K562 (cell line): Measurements from ENCODE around the gene NEUROD2. TPM values are rescaled to one million over a fixed set of nuclear protein-coding genes. Genes with fewer than 3 reads are reported as not detected.

Experiments
- CBX1 ChIP-seq: sonication (generic); IDR thresholded peaks from 2 replicates; pipeline ENCODE4 v1.6.1; 2016; ENCODE audit warnings: antibody characterized with exemption, low read depth, mild to moderate bottlenecking
- JUND ChIP-seq, 2 experiments: IDR thresholded peaks; 2 replicates in 1 of 2; 3 replicates in 1 of 2; pipeline ENCODE4 v1.6.1; 2011; ENCODE audit warnings: borderline replicate concordance in 2 of 2, low read depth in 2 of 2, low read length in 2 of 2, improper control_type of control experiment in 1 of 2, missing biosample characterization in 1 of 2, missing genetic modification characterization in 1 of 2, missing genetic modification reagents in 1 of 2
- POLR2G ChIP-seq: fragments of 200-400 bp; formaldehyde crosslinking; IDR thresholded peaks from 2 replicates; pipeline ENCODE4 v1.6.1; 2017; ENCODE audit warnings: low read depth, mild to moderate bottlenecking, antibody characterized with exemption, low read length, moderate library complexity
- SIN3A ChIP-seq, 2 experiments: fragments of 150-350 bp in 1 of 2; IDR thresholded peaks; 2 replicates each; pipeline ENCODE4 v1.6.1; 2011 to 2016; ENCODE audit warnings: borderline replicate concordance in 2 of 2, low read depth in 2 of 2, low read length in 2 of 2, mild to moderate bottlenecking in 2 of 2, moderate library complexity in 2 of 2; ENCODE audit not compliant: control insufficient read depth in 1 of 2
- ZNF282 ChIP-seq: sonication (generic); formaldehyde crosslinking; IDR thresholded peaks from 2 replicates; pipeline ENCODE4 v1.8.1; 2023; ENCODE audit warnings: missing genetic modification reagents
- polyA plus RNA-seq, 8 experiments: library from polyadenylated mRNA; depleted of rRNA in 4 of 8; stranded (reverse) in 5 of 8; unstranded in 3 of 8; fragments of >200 nt; fragmentation: Nextera tagmentation in 2 of 8; fragmentation: Illumina TruSeq in 1 of 8; extraction: Ambion mirVana in 2 of 8; extraction: Trizol in 1 of 8; gene quantifications; 2 replicates each; pipeline versions ENCODE4 v1.2.1 to v1.2.3, GENCODE V29; 2011 to 2014; ENCODE audit warnings: inconsistent platforms in 1 of 8, missing spikeins in 1 of 8
- total RNA-seq, 7 experiments: library from RNA; depleted of rRNA in 6 of 7; stranded (reverse); fragments of >200 nt in 6 of 7; fragmentation: Illumina TruSeq in 2 of 7; extraction: Trizol in 2 of 7; gene quantifications; 2 replicates each; pipeline versions ENCODE4 v1.2.1 to v1.2.3, GENCODE V29; 2011 to 2021; ENCODE audit warnings: low replicate concordance in 1 of 7
- TF ChIP-seq, protein P1 (sequence below): sonication (generic); formaldehyde crosslinking; IDR thresholded peaks from 2 replicates; pipeline ENCODE4 v1.8.1; 2023; ENCODE audit warnings: mild to moderate bottlenecking, missing genetic modification reagents, moderate library complexity
- TF ChIP-seq, protein P2 (sequence below), 2 experiments: IDR thresholded peaks; 2 replicates each; pipeline ENCODE4 v1.6.1; 2011; ENCODE audit warnings: borderline replicate concordance in 1 of 2, control low read depth in 1 of 2, low read depth in 1 of 2, low read length in 1 of 2, mild to moderate bottlenecking in 1 of 2, mixed read lengths in 1 of 2, moderate library complexity in 1 of 2; ENCODE audit not compliant: insufficient read depth in 1 of 2, insufficient read length in 1 of 2, poor library complexity in 1 of 2, severe bottlenecking in 1 of 2; ENCODE audit errors: extremely low read depth in 1 of 2
- TF ChIP-seq, protein P3 (sequence below): fragments of 200-800 bp; sonication (Bioruptor generic); IDR thresholded peaks from 2 replicates; pipeline ENCODE4 v1.6.1; 2017; ENCODE audit warnings: missing genetic modification characterization, missing compliant biosample characterization
- TF ChIP-seq, protein P4 (sequence below): sonication (generic); formaldehyde crosslinking; IDR thresholded peaks from 2 replicates; pipeline ENCODE4 v1.8.0; 2022; ENCODE audit warnings: mild to moderate bottlenecking, missing genetic modification reagents
- TF ChIP-seq, protein P5 (sequence below): fragments of 450-650 bp; IDR thresholded peaks from 2 replicates; pipeline ENCODE4 v1.6.1; 2016; ENCODE audit warnings: borderline replicate concordance

NEUROD2 gene
- total and polyA plus RNA-seq, 9 of the 15 experiments (the other 6 are each of a cell fraction or from before 2014, with no cell fraction given): not detected

DNA sequence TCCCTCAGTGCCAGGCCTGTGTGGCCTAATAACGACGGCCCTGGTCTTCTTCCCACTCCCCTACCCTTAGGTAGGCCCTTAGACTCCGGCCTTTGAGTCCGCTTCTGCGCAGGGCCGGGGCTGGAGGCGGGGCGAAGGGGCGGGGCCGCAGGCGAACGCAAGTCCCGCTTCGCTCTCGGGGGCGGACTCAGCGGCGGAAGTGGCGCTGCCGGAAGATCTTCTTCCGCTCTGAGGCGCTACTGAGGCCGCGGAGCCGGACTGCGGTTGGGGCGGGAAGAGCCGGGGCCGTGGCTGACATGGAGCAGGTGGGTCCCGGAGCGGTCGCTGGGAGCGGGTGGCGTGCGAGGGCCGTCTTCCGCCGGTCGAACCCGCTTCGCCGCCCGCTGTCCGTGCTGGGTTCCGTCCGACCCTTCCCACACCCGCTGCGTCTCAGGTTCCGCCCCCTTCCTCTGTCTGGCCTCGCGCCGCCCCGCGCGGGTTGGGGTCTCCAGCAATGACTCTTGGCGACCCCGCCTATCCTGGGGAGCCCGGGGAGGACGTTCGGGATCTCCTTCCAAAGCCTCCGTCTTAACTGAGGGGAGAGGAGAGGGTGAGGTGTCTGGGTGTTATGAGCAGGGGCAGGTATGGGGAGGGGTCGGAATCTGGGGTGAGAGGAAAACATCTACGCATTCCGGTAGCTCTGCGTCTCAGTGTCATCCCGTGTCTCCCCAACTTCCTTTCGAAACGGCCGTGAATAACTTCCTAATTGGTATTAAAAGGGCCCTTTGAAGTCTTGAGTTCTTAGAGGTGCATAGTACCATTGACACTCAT lies 29.4 kb upstream of the NEUROD2 start, which contains the start of gene STARD3 (continued):
- TF ChIP-seq CBX1 (peak; percentile 89), ZNF282 (CRISPR knock-in tag) (no peak), POLR2G (peak; percentile 92), SIN3A (IDR thresholded peaks at IDR 0.05; ENCODE audit: borderline replicate concordance in 2 of 2, control insufficient read depth in 1 of 2, low read depth in 2 of 2, low read length in 2 of 2) (peak in 1 of 2 experiments; percentile 40; a peak in 2 of 4 replicates), JUND (IDR thresholded peaks at IDR 0.05; ENCODE audit: borderline replicate concordance, low read depth, low read length) (peak; percentile 17; the same call in 1 of the 2 replicates), JUND (tag; IDR thresholded peaks at IDR 0.05; ENCODE audit: borderline replicate concordance, low read depth, low read length) (no peak; the same call in 2 of the 3 replicates)
- TF ChIP-seq, protein P1, sequence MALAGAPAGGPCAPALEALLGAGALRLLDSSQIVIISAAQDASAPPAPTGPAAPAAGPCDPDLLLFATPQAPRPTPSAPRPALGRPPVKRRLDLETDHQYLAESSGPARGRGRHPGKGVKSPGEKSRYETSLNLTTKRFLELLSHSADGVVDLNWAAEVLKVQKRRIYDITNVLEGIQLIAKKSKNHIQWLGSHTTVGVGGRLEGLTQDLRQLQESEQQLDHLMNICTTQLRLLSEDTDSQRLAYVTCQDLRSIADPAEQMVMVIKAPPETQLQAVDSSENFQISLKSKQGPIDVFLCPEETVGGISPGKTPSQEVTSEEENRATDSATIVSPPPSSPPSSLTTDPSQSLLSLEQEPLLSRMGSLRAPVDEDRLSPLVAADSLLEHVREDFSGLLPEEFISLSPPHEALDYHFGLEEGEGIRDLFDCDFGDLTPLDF (CRISPR knock-in tag): peak; percentile 80; the same call in 1 of the 2 replicates
- TF ChIP-seq, protein P2, sequence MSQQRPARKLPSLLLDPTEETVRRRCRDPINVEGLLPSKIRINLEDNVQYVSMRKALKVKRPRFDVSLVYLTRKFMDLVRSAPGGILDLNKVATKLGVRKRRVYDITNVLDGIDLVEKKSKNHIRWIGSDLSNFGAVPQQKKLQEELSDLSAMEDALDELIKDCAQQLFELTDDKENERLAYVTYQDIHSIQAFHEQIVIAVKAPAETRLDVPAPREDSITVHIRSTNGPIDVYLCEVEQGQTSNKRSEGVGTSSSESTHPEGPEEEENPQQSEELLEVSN (IDR thresholded peaks at IDR 0.05; ENCODE audit: borderline replicate concordance in 1 of 2, extremely low read depth in 1 of 2, insufficient read depth in 1 of 2, insufficient read length in 1 of 2, low read depth in 1 of 2, low read length in 1 of 2, poor library complexity in 1 of 2, severe bottlenecking in 1 of 2): peak; percentile 74 to 95
- TF ChIP-seq, protein P3, sequence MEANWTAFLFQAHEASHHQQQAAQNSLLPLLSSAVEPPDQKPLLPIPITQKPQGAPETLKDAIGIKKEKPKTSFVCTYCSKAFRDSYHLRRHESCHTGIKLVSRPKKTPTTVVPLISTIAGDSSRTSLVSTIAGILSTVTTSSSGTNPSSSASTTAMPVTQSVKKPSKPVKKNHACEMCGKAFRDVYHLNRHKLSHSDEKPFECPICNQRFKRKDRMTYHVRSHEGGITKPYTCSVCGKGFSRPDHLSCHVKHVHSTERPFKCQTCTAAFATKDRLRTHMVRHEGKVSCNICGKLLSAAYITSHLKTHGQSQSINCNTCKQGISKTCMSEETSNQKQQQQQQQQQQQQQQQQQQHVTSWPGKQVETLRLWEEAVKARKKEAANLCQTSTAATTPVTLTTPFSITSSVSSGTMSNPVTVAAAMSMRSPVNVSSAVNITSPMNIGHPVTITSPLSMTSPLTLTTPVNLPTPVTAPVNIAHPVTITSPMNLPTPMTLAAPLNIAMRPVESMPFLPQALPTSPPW (CRISPR knock-in tag): peak; percentile 71
- TF ChIP-seq, protein P4, sequence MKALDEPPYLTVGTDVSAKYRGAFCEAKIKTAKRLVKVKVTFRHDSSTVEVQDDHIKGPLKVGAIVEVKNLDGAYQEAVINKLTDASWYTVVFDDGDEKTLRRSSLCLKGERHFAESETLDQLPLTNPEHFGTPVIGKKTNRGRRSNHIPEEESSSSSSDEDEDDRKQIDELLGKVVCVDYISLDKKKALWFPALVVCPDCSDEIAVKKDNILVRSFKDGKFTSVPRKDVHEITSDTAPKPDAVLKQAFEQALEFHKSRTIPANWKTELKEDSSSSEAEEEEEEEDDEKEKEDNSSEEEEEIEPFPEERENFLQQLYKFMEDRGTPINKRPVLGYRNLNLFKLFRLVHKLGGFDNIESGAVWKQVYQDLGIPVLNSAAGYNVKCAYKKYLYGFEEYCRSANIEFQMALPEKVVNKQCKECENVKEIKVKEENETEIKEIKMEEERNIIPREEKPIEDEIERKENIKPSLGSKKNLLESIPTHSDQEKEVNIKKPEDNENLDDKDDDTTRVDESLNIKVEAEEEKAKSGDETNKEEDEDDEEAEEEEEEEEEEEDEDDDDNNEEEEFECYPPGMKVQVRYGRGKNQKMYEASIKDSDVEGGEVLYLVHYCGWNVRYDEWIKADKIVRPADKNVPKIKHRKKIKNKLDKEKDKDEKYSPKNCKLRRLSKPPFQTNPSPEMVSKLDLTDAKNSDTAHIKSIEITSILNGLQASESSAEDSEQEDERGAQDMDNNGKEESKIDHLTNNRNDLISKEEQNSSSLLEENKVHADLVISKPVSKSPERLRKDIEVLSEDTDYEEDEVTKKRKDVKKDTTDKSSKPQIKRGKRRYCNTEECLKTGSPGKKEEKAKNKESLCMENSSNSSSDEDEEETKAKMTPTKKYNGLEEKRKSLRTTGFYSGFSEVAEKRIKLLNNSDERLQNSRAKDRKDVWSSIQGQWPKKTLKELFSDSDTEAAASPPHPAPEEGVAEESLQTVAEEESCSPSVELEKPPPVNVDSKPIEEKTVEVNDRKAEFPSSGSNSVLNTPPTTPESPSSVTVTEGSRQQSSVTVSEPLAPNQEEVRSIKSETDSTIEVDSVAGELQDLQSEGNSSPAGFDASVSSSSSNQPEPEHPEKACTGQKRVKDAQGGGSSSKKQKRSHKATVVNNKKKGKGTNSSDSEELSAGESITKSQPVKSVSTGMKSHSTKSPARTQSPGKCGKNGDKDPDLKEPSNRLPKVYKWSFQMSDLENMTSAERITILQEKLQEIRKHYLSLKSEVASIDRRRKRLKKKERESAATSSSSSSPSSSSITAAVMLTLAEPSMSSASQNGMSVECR (CRISPR knock-in tag): peak; percentile 61; the same call in 1 of the 2 replicates
- TF ChIP-seq, protein P5, sequence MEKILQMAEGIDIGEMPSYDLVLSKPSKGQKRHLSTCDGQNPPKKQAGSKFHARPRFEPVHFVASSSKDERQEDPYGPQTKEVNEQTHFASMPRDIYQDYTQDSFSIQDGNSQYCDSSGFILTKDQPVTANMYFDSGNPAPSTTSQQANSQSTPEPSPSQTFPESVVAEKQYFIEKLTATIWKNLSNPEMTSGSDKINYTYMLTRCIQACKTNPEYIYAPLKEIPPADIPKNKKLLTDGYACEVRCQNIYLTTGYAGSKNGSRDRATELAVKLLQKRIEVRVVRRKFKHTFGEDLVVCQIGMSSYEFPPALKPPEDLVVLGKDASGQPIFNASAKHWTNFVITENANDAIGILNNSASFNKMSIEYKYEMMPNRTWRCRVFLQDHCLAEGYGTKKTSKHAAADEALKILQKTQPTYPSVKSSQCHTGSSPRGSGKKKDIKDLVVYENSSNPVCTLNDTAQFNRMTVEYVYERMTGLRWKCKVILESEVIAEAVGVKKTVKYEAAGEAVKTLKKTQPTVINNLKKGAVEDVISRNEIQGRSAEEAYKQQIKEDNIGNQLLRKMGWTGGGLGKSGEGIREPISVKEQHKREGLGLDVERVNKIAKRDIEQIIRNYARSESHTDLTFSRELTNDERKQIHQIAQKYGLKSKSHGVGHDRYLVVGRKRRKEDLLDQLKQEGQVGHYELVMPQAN: peak; percentile 26; the same call in 1 of the 2 replicates
